DND-41 (cell line): Measurements from ENCODE around the gene ARHGDIB.
A peak's percentile ranks its signal among the peaks of the same experiment; 100 is the strongest.

Experiments used
- ATAC-seq: fragments of 200-7000 bp; cut with Tn5 transposase; 3 replicates; pipeline ENCODE4 v1.9.1; 2021; ENCODE audit warnings: low read depth; ENCODE audit not compliant: insufficient read depth
- DNase-seq: peaks from one replicate; pipeline ENCODE4 v3.0.0-alpha.2; 2020
- H2AFZ ChIP-seq: 2 replicates; pipeline ENCODE4 v1.6.0; 2012; ENCODE audit warnings: low read depth, low read length
- H3K27ac ChIP-seq: 2 replicates; pipeline ENCODE4 v1.5.1; 2012; ENCODE audit warnings: low read length, inconsistent platforms
- H3K27me3 ChIP-seq: fragments of 200-600 bp; sonication (generic); 2 replicates; pipeline ENCODE4 v1.6.0; 2012; ENCODE audit warnings: low read length, mild to moderate bottlenecking, inconsistent platforms; ENCODE audit not compliant: insufficient read depth, poor library complexity
- H3K36me3 ChIP-seq: 2 replicates; pipeline ENCODE4 v1.5.1; 2012; ENCODE audit warnings: low read length, inconsistent platforms; ENCODE audit not compliant: insufficient read depth
- H3K4me1 ChIP-seq: 2 replicates; pipeline ENCODE4 v1.5.1; 2012; ENCODE audit warnings: mild to moderate bottlenecking, low read length; ENCODE audit not compliant: insufficient read depth
- H3K4me2 ChIP-seq: 2 replicates; pipeline ENCODE4 v1.6.0; 2012; ENCODE audit warnings: mild to moderate bottlenecking, moderate library complexity, low read length, inconsistent platforms; ENCODE audit not compliant: insufficient read depth
- H3K4me3 ChIP-seq, 2 experiments: fragments of 200-600 bp in 1 of 2; shearing (Covaris generic) in 1 of 2; 2 replicates each; pipeline ENCODE4 v1.5.1; 2012 to 2016; ENCODE audit warnings: inconsistent platforms in 2 of 2, low read length in 2 of 2, mild to moderate bottlenecking in 2 of 2, low read depth in 1 of 2, moderate library complexity in 1 of 2
- H3K79me2 ChIP-seq: 2 replicates; pipeline ENCODE4 v1.6.0; 2012; ENCODE audit warnings: low read length, inconsistent platforms; ENCODE audit not compliant: insufficient read depth
- H3K9ac ChIP-seq: 2 replicates; pipeline ENCODE4 v1.6.0; 2012; ENCODE audit warnings: low read depth, mild to moderate bottlenecking, inconsistent platforms, low read length, moderate library complexity
- H3K9me3 ChIP-seq: 2 replicates; pipeline ENCODE4 v1.5.1; 2012; ENCODE audit warnings: low read length, moderate library complexity, mild to moderate bottlenecking, inconsistent platforms; ENCODE audit not compliant: insufficient read depth, severe bottlenecking
- H4K20me1 ChIP-seq: 2 replicates; pipeline ENCODE4 v1.6.0; 2012; ENCODE audit warnings: low read length; ENCODE audit not compliant: insufficient read depth
- EZH2 ChIP-seq: IDR thresholded peaks from 3 replicates; pipeline ENCODE4 v1.6.1; 2012; ENCODE audit warnings: borderline replicate concordance, low read depth, mild to moderate bottlenecking, moderate library complexity, low read length, inconsistent platforms; ENCODE audit not compliant: severe bottlenecking
- TF ChIP-seq, protein P1 (sequence below): IDR thresholded peaks from 2 replicates; pipeline ENCODE4 v1.5.1; 2012; ENCODE audit warnings: borderline replicate concordance, low read length, moderate library complexity, mild to moderate bottlenecking; ENCODE audit not compliant: poor library complexity, severe bottlenecking; ENCODE audit errors: extremely low read depth

Gene ARHGDIB

DNA sequence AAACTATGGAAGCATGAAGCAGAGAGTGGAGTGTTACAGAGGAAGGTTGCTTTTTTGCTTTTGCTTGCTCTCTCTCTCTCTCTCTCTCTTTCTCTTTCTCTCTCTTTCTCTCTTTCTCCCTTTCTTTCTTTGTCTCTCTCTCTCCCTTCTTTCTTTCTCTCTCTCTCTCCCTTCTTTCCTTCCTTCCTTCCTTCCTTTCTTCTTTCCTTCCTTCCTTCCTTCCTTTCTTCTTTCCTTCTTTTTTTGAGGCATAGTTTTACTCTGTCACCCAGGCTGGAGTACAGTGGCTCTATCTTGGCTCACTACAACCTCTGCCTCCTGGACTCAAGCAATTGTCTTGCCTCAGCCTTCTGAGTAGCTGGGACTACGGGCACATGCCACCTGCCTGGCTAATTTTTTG, 7.6 kb downstream of the ARHGDIB start:
- Histone ChIP-seq H4K20me1 (peaks cover 33% of the 10 kb centered on the region), H3K4me2 (peak overlapping the region; percentile 89), H3K4me1 (peaks cover 100% of the 10 kb centered on the region)

GRCh38 chr12:14952299-14952921, 9.0 kb downstream of the ARHGDIB start:
- no peaks in the 10 kb centered on the region for H3K27me3 ChIP-seq
- H3K36me3 ChIP-seq = peaks cover 66% of the 10 kb centered on the region
- peak overlapping the region in 1 of 2 experiments; percentile 2; a peak in 2 of 4 replicates for H3K4me3 ChIP-seq
- peak overlapping the region; percentile 95 for H3K27ac ChIP-seq
- ATAC-seq (peak; percentile 47), DNase-seq (peak; percentile 41)
- no peaks in the 10 kb centered on the region for H3K9me3 ChIP-seq
- H3K4me1 ChIP-seq = peaks cover 100% of the 10 kb centered on the region
- no peak overlapping the region for H2AFZ ChIP-seq
- H3K4me2 ChIP-seq = peak overlapping the region; percentile 89
- H3K9ac ChIP-seq = peak overlapping the region; percentile 65; the same call in 1 of the 2 replicates
- H4K20me1 ChIP-seq = peaks cover 22% of the 10 kb centered on the region
- TF ChIP-seq EZH2 = no peak
- TF ChIP-seq, protein P1, sequence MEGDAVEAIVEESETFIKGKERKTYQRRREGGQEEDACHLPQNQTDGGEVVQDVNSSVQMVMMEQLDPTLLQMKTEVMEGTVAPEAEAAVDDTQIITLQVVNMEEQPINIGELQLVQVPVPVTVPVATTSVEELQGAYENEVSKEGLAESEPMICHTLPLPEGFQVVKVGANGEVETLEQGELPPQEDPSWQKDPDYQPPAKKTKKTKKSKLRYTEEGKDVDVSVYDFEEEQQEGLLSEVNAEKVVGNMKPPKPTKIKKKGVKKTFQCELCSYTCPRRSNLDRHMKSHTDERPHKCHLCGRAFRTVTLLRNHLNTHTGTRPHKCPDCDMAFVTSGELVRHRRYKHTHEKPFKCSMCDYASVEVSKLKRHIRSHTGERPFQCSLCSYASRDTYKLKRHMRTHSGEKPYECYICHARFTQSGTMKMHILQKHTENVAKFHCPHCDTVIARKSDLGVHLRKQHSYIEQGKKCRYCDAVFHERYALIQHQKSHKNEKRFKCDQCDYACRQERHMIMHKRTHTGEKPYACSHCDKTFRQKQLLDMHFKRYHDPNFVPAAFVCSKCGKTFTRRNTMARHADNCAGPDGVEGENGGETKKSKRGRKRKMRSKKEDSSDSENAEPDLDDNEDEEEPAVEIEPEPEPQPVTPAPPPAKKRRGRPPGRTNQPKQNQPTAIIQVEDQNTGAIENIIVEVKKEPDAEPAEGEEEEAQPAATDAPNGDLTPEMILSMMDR = peak; percentile 38
- peaks cover 97% of the 10 kb centered on the region for H3K79me2 ChIP-seq

More for the DNA sequence above, 7.6 kb downstream of the ARHGDIB start:
- H3K27me3 ChIP-seq = no peaks in the 10 kb centered on the region
- H3K9me3 ChIP-seq = no peaks in the 10 kb centered on the region
- H2AFZ ChIP-seq = no peak overlapping the region
- H3K4me3 ChIP-seq = peak overlapping the region in 1 of 2 experiments; percentile 45; a peak in 2 of 4 replicates
- peaks cover 67% of the 10 kb centered on the region for H3K36me3 ChIP-seq
- H3K79me2 ChIP-seq = peaks cover 98% of the 10 kb centered on the region
- H3K27ac ChIP-seq = peak overlapping the region; percentile 95
- H3K9ac ChIP-seq = peak overlapping the region; percentile 41
- DNase-seq = no peak
- ATAC-seq = no peak
- TF ChIP-seq EZH2 = no peak
- TF ChIP-seq, protein P1 = no peak

DNA sequence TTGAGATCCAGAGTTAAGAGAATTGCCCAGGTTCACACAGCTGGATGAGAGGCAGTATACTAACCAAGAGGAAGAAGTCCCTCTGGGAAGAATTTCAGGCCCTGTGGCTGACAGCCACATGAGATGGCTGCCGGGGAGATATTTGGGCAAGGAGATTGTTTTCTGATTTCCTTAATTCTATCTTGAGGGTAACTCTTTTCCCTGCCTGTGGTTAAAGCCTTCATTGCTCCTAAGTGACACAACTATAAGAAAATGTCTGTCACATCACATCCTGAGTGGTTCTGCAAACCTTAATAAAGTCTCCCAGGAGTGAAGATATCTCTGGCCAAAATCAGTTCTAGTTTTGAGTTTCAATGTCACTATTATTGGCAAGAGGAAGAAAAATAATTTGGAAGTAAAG, 9.6 kb downstream of the ARHGDIB start:
- H2AFZ ChIP-seq = no peak overlapping the region
- no peaks in the 10 kb centered on the region for H3K9me3 ChIP-seq
- H3K27me3 ChIP-seq = no peaks in the 10 kb centered on the region
- H4K20me1 ChIP-seq = peaks cover 21% of the 10 kb centered on the region
- no peak overlapping the region for H3K4me3 ChIP-seq
- peaks cover 97% of the 10 kb centered on the region for H3K79me2 ChIP-seq
- TF ChIP-seq EZH2 = no peak
- TF ChIP-seq, protein P1 = no peak
- H3K9ac ChIP-seq = peak overlapping the region; percentile 65
- peak overlapping the region; percentile 95 for H3K27ac ChIP-seq
- H3K36me3 ChIP-seq = peaks cover 67% of the 10 kb centered on the region
- DNase-seq (no peak), ATAC-seq (no peak)
- H3K4me2 ChIP-seq = peak overlapping the region; percentile 89
- peaks cover 100% of the 10 kb centered on the region for H3K4me1 ChIP-seq
